K562 (cell line): ENCODE measurements around the gene RAB27B. TPM values are rescaled to one million over a fixed set of nuclear protein-coding genes. Genes with fewer than 3 reads are reported as not detected.

Experiments
- ATAC-seq: fragments of 200-7000 bp; cut with Tn5 transposase; 3 replicates; pipeline ENCODE4 v1.9.1; 2020; ENCODE audit warnings: moderate library complexity
- BruUV-seq: library from RNA; stranded (reverse); fragments of 400-500 nt; replicated peaks from 2 replicates; lab custom pipeline; 2021; lab: Mats Ljungman, UMichigan
- CTCF ChIA-PET: fragments of 300-600 bp; formaldehyde crosslinking; extraction: SDS; loops from one replicate; lab custom pipeline; 2021; ENCODE audit warnings: low intra/inter-chr PET ratio; lab: Yijun Ruan, JAX
- POLR2A ChIA-PET: fragments of 300-600, 350-650 bp; sonication (Branson Sonifier 250); formaldehyde crosslinking; extraction: SDS; loops from one replicate; lab custom pipeline; 2021; ENCODE audit warnings: antibody characterized with exemption, inconsistent platforms; lab: Yijun Ruan, JAX
- DNase-seq, 4 experiments: peaks; one replicate each; pipeline versions ENCODE4 v3.0.0 to v3.0.0-alpha.2; 2011 to 2018; ENCODE audit warnings: low spot score in 3 of 4, mixed read lengths in 3 of 4; ENCODE audit errors: extremely low read depth in 1 of 4
- FAIRE-seq: peaks from 2 replicates; lab custom pipeline; 2011; peaks lifted over from hg19 to GRCh38; lab: Jason Lieb, UNC
- H2AFZ ChIP-seq: 2 replicates; pipeline ENCODE4 v1.6.0; 2011; ENCODE audit warnings: low read depth, low read length, control low read depth, inconsistent platforms
- H3K27ac ChIP-seq: fragments of 200-600 bp; 3 replicates; pipeline ENCODE4 v1.8.0; 2011; ENCODE audit warnings: low read depth, mild to moderate bottlenecking, control low read depth, inconsistent platforms, low read length, moderate library complexity, mixed read lengths; ENCODE audit errors: extremely low read depth
- H3K27me3 ChIP-seq, 2 experiments: fragments of 300-600 bp in 1 of 2; 2 replicates in 1 of 2; 3 replicates in 1 of 2; pipeline versions ENCODE4 v1.6.0 to v1.8.0; 2011; ENCODE audit warnings: inconsistent platforms in 2 of 2, low read length in 2 of 2, mild to moderate bottlenecking in 1 of 2, mixed read lengths in 1 of 2, moderate library complexity in 1 of 2; ENCODE audit not compliant: control insufficient read depth in 2 of 2, insufficient read depth in 2 of 2
- H3K36me3 ChIP-seq: fragments of 300-600 bp; 3 replicates; pipeline ENCODE4 v1.8.0; 2011; ENCODE audit warnings: mild to moderate bottlenecking, low read length, inconsistent platforms; ENCODE audit not compliant: control insufficient read depth, insufficient read depth
- H3K4me1 ChIP-seq, 2 experiments: fragments of 200-600 bp in 1 of 2; replicated peaks in 1 of 2; 2 replicates in 1 of 2; 3 replicates in 1 of 2; pipeline versions ENCODE4 v1.5.1 to v1.8.0; 2011; ENCODE audit warnings: inconsistent platforms in 2 of 2, low read length in 2 of 2, mild to moderate bottlenecking in 1 of 2, mixed read lengths in 1 of 2, moderate library complexity in 1 of 2; ENCODE audit not compliant: control insufficient read depth in 2 of 2, insufficient read depth in 2 of 2
- H3K4me2 ChIP-seq: 2 replicates; pipeline ENCODE4 v1.6.1; 2011; ENCODE audit warnings: low read length, control low read depth, inconsistent platforms, mixed read lengths; ENCODE audit not compliant: insufficient read depth
- H3K4me3 ChIP-seq: fragments of 200-600 bp; sonication (generic), shearing (Covaris generic); 2 replicates; pipeline ENCODE4 v1.5.1; 2016; ENCODE audit warnings: control low read depth, inconsistent platforms
- H3K79me2 ChIP-seq: fragments of 200-600 bp; 3 replicates; pipeline ENCODE4 v1.8.0; 2011; ENCODE audit warnings: low read length, inconsistent platforms; ENCODE audit not compliant: control insufficient read depth, insufficient read depth
- H3K9ac ChIP-seq, 2 experiments: 2 replicates each; pipeline versions ENCODE4 v1.6.0 to v1.6.1; 2011; ENCODE audit warnings: low read depth in 2 of 2, low read length in 2 of 2, control low read depth in 1 of 2, inconsistent platforms in 1 of 2, mild to moderate bottlenecking in 1 of 2, mixed read lengths in 1 of 2; ENCODE audit not compliant: insufficient read depth in 1 of 2
- H3K9me1 ChIP-seq: one replicate; pipeline ENCODE4 v1.6.0; 2011; ENCODE audit warnings: inconsistent platforms, mild to moderate bottlenecking, low read length, moderate library complexity; ENCODE audit not compliant: control insufficient read depth, insufficient read depth
- H3K9me3 ChIP-seq: replicated peaks from 2 replicates; pipeline ENCODE4 v1.5.1; 2011; ENCODE audit warnings: low read depth, low read length, inconsistent platforms; ENCODE audit not compliant: control insufficient read depth, insufficient read depth
- H4K20me1 ChIP-seq: replicated peaks from 2 replicates; pipeline ENCODE4 v1.6.1; 2011; ENCODE audit warnings: low read length, inconsistent platforms, mixed read lengths; ENCODE audit not compliant: control insufficient read depth, insufficient read depth
- BDP1 ChIP-seq: IDR thresholded peaks from 3 replicates; pipeline ENCODE4 v1.6.1; 2011; ENCODE audit not compliant: insufficient read length, insufficient read depth
- CBFB ChIP-seq: sonication (generic); formaldehyde crosslinking; IDR thresholded peaks from 2 replicates; pipeline ENCODE4 v1.4.0; 2020; ENCODE audit warnings: mild to moderate bottlenecking, missing genetic modification reagents
- ETV6 ChIP-seq, 3 experiments: fragments of 150-350 bp in 1 of 3; sonication (generic) in 1 of 3; formaldehyde crosslinking in 1 of 3; IDR thresholded peaks; 2 replicates each; pipeline versions ENCODE4 v1.6.1 to v1.8.0; 2014 to 2022; ENCODE audit warnings: borderline replicate concordance in 2 of 3, low read depth in 2 of 3, antibody characterized with exemption in 1 of 3, low read length in 1 of 3, mild to moderate bottlenecking in 1 of 3, missing genetic modification reagents in 1 of 3
- KLF1 ChIP-seq: fragments of 450-650 bp; IDR thresholded peaks from 2 replicates; pipeline ENCODE4 v1.6.1; 2016; ENCODE audit warnings: missing genetic modification characterization, missing compliant biosample characterization
- PHF21A ChIP-seq: fragments of 450-650 bp; IDR thresholded peaks from 2 replicates; pipeline ENCODE4 v1.6.1; 2017; ENCODE audit warnings: low read depth, borderline replicate concordance
- SIN3B ChIP-seq: fragments of 450-650 bp; IDR thresholded peaks from 2 replicates; pipeline ENCODE4 v1.6.1; 2017; ENCODE audit warnings: low read depth, mild to moderate bottlenecking, moderate library complexity
- SREBF2 ChIP-seq: sonication (generic); formaldehyde crosslinking; IDR thresholded peaks from 2 replicates; pipeline ENCODE4 v1.4.0; 2020; ENCODE audit warnings: mild to moderate bottlenecking, missing genetic modification reagents
- TCF7 ChIP-seq: sonication (generic); IDR thresholded peaks from 2 replicates; pipeline ENCODE4 v1.6.1; 2016; ENCODE audit warnings: antibody characterized with exemption, borderline replicate concordance
- ZNF174 ChIP-seq: fragments of 250-450 bp; sonication (Bioruptor Pico); IDR thresholded peaks from 2 replicates; pipeline ENCODE4 v1.4.0; 2020; ENCODE audit warnings: mild to moderate bottlenecking
- ZNF274 ChIP-seq: IDR thresholded peaks from 2 replicates; pipeline ENCODE4 v1.6.1; 2011; ENCODE audit warnings: low read depth, mild to moderate bottlenecking, low read length, moderate library complexity, borderline replicate concordance
- ZNF280B ChIP-seq: fragments of 250-450 bp; sonication (Bioruptor Pico); IDR thresholded peaks from 2 replicates; pipeline ENCODE4 v1.5.1; 2021; ENCODE audit warnings: mild to moderate bottlenecking
- ZNF592 ChIP-seq: fragments of 450-650 bp; IDR thresholded peaks from 2 replicates; pipeline ENCODE4 v1.6.1; 2017; ENCODE audit warnings: antibody characterized with exemption, mild to moderate bottlenecking
- ZNF717 ChIP-seq: fragments of 250-450 bp; sonication (Bioruptor Pico); IDR thresholded peaks from 2 replicates; pipeline ENCODE4 v1.5.0; 2021
- WGBS: fragments of 100-300 bp; shearing (Covaris generic); methylation state at CpG from one replicate; pipeline ENCODE4 v1.1.6; 2016; ENCODE audit warnings: low coverage, mixed read lengths; ENCODE audit not compliant: insufficient coverage; ENCODE audit errors: missing lambda C conversion rate; 5-methylcytosine and 5-hydroxymethylcytosine counted together
- in situ Hi-C: fragments of 300-500 bp; cut with MboI; formaldehyde crosslinking; loops from 4 replicates; pipeline ENCODE4 v1.15.0; 2018; ENCODE audit warnings: inconsistent platforms, mixed read lengths
- intact Hi-C: fragments of 100-400 bp; cut with micrococcal nuclease; formaldehyde crosslinking; loops from 2 replicates; pipeline ENCODE4 v1.14.2; 2022
- polyA plus RNA-seq, 8 experiments: library from polyadenylated mRNA; depleted of rRNA in 4 of 8; stranded (reverse) in 5 of 8; unstranded in 3 of 8; fragments of >200 nt; fragmentation: Nextera tagmentation in 2 of 8; fragmentation: Illumina TruSeq in 1 of 8; extraction: Ambion mirVana in 2 of 8; extraction: Trizol in 1 of 8; gene quantifications; 2 replicates each; pipeline versions ENCODE4 v1.2.1 to v1.2.3, GENCODE V29; 2011 to 2014; ENCODE audit warnings: inconsistent platforms in 1 of 8, missing spikeins in 1 of 8
- total RNA-seq, 7 experiments: library from RNA; depleted of rRNA in 6 of 7; stranded (reverse); fragments of >200 nt in 6 of 7; fragmentation: Illumina TruSeq in 2 of 7; extraction: Trizol in 2 of 7; gene quantifications; 2 replicates each; pipeline versions ENCODE4 v1.2.1 to v1.2.3, GENCODE V29; 2011 to 2021; ENCODE audit warnings: low replicate concordance in 1 of 7

Gene RAB27B
- total and polyA plus RNA-seq, 9 of the 15 experiments (the other 6 are each of a cell fraction or from before 2014, with no cell fraction given), result 0.44 to 5.7 (median 1.2) TPM

- Histone ChIP-seq H3K4me1 (no peaks in the 10 kb centered on the region), H2AFZ (no peak overlapping the region), H3K4me3 (no peak overlapping the region), H3K9me1 (no peaks in the 10 kb centered on the region), H4K20me1 (no peaks in the 10 kb centered on the region), H3K27ac (no peak overlapping the region), H3K4me2 (no peak overlapping the region), H3K9me3 (no peaks in the 10 kb centered on the region), H3K36me3 (no peaks in the 10 kb centered on the region), H3K79me2 (no peaks in the 10 kb centered on the region), H3K27me3 (no peaks in the 10 kb centered on the region), H3K9ac (no peak overlapping the region)
- FAIRE-seq (no peak), ATAC-seq (no peak), DNase-seq (no peak)
- BruUV-seq, result no TSS peak
- 7% methylated on average over 2 of the region's 6 CpGs for WGBS
- ChIA-PET POLR2A (interaction anchor here (1.1 kb wide), 1 partner anchor 894 kb away, joined by 3 read pairs; no protein-coding TSS in a partner anchor), CTCF (no interaction called here)
- intact Hi-C loops (no loop called here), in situ Hi-C loops (no loop called here)
- TF ChIP-seq ZNF174 (CRISPR knock-in tag) (no peak), SIN3B (no peak), SREBF2 (no peak), ETV6 (IDR thresholded peaks at IDR 0.05; ENCODE audit: borderline replicate concordance in 1 of 2, low read depth in 2 of 2, low read length in 1 of 2) (no peak), ETV6 (CRISPR knock-in tag; IDR thresholded peaks at IDR 0.05; ENCODE audit: borderline replicate concordance) (no peak), BDP1 (no peak), ZNF592 (no peak), TCF7 (no peak), ZNF280B (no peak), ZNF274 (no peak), ZNF717 (CRISPR knock-in tag) (no peak), PHF21A (no peak), KLF1 (no peak), CBFB (CRISPR knock-in tag) (no peak)
Measured at GRCh38 chr18:54910161-54910919, 82.1 kb downstream of the RAB27B start.
